H9 (cell line): Measurements from ENCODE around the gene ULK4. TPM values are rescaled to one million over a fixed set of nuclear protein-coding genes. Genes with fewer than 3 reads are reported as not detected.

Source experiments
- DNase-seq: peaks from one replicate; pipeline ENCODE4 v3.0.0-alpha.2; 2017
- H2AFZ ChIP-seq: one replicate; pipeline ENCODE4 v1.6.1; 2013; ENCODE audit warnings: mild to moderate bottlenecking, low read length, control low read depth, moderate library complexity
- H2AK5ac ChIP-seq: 2 replicates; pipeline ENCODE4 v1.6.1; 2013; ENCODE audit warnings: low read length, control low read depth, mixed read lengths; ENCODE audit not compliant: insufficient read length
- H2BK120ac ChIP-seq: one replicate; pipeline ENCODE4 v1.6.1; 2013; ENCODE audit warnings: low read depth, mild to moderate bottlenecking, low read length, control low read depth, inconsistent platforms; ENCODE audit not compliant: poor library complexity, severe bottlenecking
- H2BK12ac ChIP-seq: 2 replicates; pipeline ENCODE4 v1.6.1; 2013; ENCODE audit warnings: low read length, control low read depth, mixed read lengths, low read depth; ENCODE audit not compliant: insufficient read length
- H2BK15ac ChIP-seq: 2 replicates; pipeline ENCODE4 v1.6.1; 2013; ENCODE audit warnings: low read depth, low read length, control low read depth
- H2BK20ac ChIP-seq: one replicate; pipeline ENCODE4 v1.6.1; 2013; ENCODE audit warnings: low read depth, mild to moderate bottlenecking, low read length, control low read depth, inconsistent platforms; ENCODE audit not compliant: poor library complexity, severe bottlenecking
- H2BK5ac ChIP-seq: 2 replicates; pipeline ENCODE4 v1.6.1; 2013; ENCODE audit warnings: low read length, control low read depth, mixed read lengths; ENCODE audit not compliant: insufficient read length
- H3K14ac ChIP-seq: 2 replicates; pipeline ENCODE4 v1.6.1; 2013; ENCODE audit warnings: low read length, control low read depth; ENCODE audit not compliant: insufficient read depth
- H3K18ac ChIP-seq: 2 replicates; pipeline ENCODE4 v1.6.1; 2013; ENCODE audit warnings: low read depth, mild to moderate bottlenecking, mixed read lengths, low read length, control low read depth; ENCODE audit not compliant: insufficient read length
- H3K23ac ChIP-seq: 2 replicates; pipeline ENCODE4 v1.6.1; 2013; ENCODE audit warnings: low read length, control low read depth, mixed read lengths, low read depth; ENCODE audit not compliant: insufficient read length
- H3K23me2 ChIP-seq: 2 replicates; pipeline ENCODE4 v1.6.1; 2013; ENCODE audit warnings: low read depth, mild to moderate bottlenecking, mixed read lengths, low read length, control low read depth; ENCODE audit not compliant: insufficient read length, poor library complexity, severe bottlenecking
- H3K27ac ChIP-seq: 2 replicates; pipeline ENCODE4 v1.5.1; 2013; ENCODE audit warnings: low read length, control low read depth, mixed read lengths, low read depth; ENCODE audit not compliant: insufficient read length
- H3K27me3 ChIP-seq: 2 replicates; pipeline ENCODE4 v1.6.1; 2013; ENCODE audit warnings: low read length, control low read depth, inconsistent platforms; ENCODE audit not compliant: insufficient read depth
- H3K4ac ChIP-seq: 2 replicates; pipeline ENCODE4 v1.6.1; 2013; ENCODE audit warnings: low read depth, mild to moderate bottlenecking, control low read depth, inconsistent platforms, low read length, moderate library complexity
- H3K4me1 ChIP-seq: 2 replicates; pipeline ENCODE4 v1.6.1; 2013; ENCODE audit warnings: low read length, control low read depth, inconsistent platforms; ENCODE audit not compliant: insufficient read depth
- H3K4me2 ChIP-seq: 2 replicates; pipeline ENCODE4 v1.6.1; 2013; ENCODE audit warnings: low read length, control low read depth, mixed read lengths; ENCODE audit not compliant: insufficient read length, insufficient read depth
- H3K56ac ChIP-seq: 2 replicates; pipeline ENCODE4 v1.6.1; 2013; ENCODE audit warnings: low read depth, mild to moderate bottlenecking, mixed read lengths, low read length, control low read depth; ENCODE audit not compliant: insufficient read length
- H3K79me1 ChIP-seq: 2 replicates; pipeline ENCODE4 v1.6.1; 2013; ENCODE audit warnings: low read depth, mild to moderate bottlenecking, moderate library complexity, low read length, control low read depth, inconsistent platforms; ENCODE audit not compliant: insufficient read depth, poor library complexity, severe bottlenecking
- H3K79me2 ChIP-seq: 2 replicates; pipeline ENCODE4 v1.6.1; 2013; ENCODE audit warnings: low read length, control low read depth, inconsistent platforms; ENCODE audit not compliant: insufficient read depth
- H3K9ac ChIP-seq: 2 replicates; pipeline ENCODE4 v1.6.1; 2013; ENCODE audit warnings: low read length, control low read depth, mixed read lengths; ENCODE audit not compliant: insufficient read length; ENCODE audit errors: extremely low read depth
- H3K9me3 ChIP-seq: one replicate; pipeline ENCODE4 v1.6.1; 2013; ENCODE audit warnings: low read depth, low read length, inconsistent platforms; ENCODE audit not compliant: control insufficient read depth
- H3T11ph ChIP-seq: one replicate; pipeline ENCODE4 v1.6.1; 2013; ENCODE audit warnings: mild to moderate bottlenecking, low read length, control low read depth, inconsistent platforms
- H4K20me1 ChIP-seq: one replicate; pipeline ENCODE4 v1.6.1; 2013; ENCODE audit not compliant: control insufficient read depth, insufficient read length, insufficient read depth
- H4K5ac ChIP-seq: 2 replicates; pipeline ENCODE4 v1.6.1; 2013; ENCODE audit warnings: low read depth, mild to moderate bottlenecking, mixed read lengths, low read length, control low read depth; ENCODE audit not compliant: insufficient read length
- H4K8ac ChIP-seq: replicated peaks from 2 replicates; pipeline ENCODE4 v1.6.1; 2013; ENCODE audit warnings: low read length, control low read depth, mixed read lengths, low read depth; ENCODE audit not compliant: insufficient read length
- H4K91ac ChIP-seq: 2 replicates; pipeline ENCODE4 v1.6.1; 2013; ENCODE audit warnings: low read depth, mild to moderate bottlenecking, moderate library complexity, mixed read lengths, low read length, control low read depth; ENCODE audit not compliant: insufficient read length
- H3K27ac Mint-ChIP-seq, 3 experiments: 2 replicates in 2 of 3; 3 replicates in 1 of 3; pipeline ENCODE4 v1.8.0; 2020 to 2021; ENCODE audit warnings: mixed read lengths in 3 of 3, mild to moderate bottlenecking in 1 of 3, moderate library complexity in 1 of 3
- H3K27me3 Mint-ChIP-seq: 2 replicates; pipeline ENCODE4 v1.8.0; 2021; ENCODE audit warnings: low read depth, mild to moderate bottlenecking, moderate library complexity, mixed read lengths
- H3K36me3 Mint-ChIP-seq, 3 experiments: 2 replicates in 2 of 3; 3 replicates in 1 of 3; pipeline ENCODE4 v1.8.0; 2020 to 2021; ENCODE audit warnings: low read depth in 3 of 3, mixed read lengths in 3 of 3; ENCODE audit not compliant: insufficient read depth in 1 of 3
- H3K4me1 Mint-ChIP-seq, 2 experiments: 2 replicates each; pipeline ENCODE4 v1.8.0; 2020; ENCODE audit warnings: mixed read lengths in 2 of 2
- H3K4me3 Mint-ChIP-seq, 2 experiments: 2 replicates in 1 of 2; 3 replicates in 1 of 2; pipeline ENCODE4 v1.8.0; 2020 to 2021; ENCODE audit warnings: mild to moderate bottlenecking in 2 of 2, mixed read lengths in 2 of 2, moderate library complexity in 1 of 2
- H3K9me3 Mint-ChIP-seq, 2 experiments: 2 replicates in 1 of 2; 3 replicates in 1 of 2; pipeline ENCODE4 v1.8.0; 2020; ENCODE audit warnings: mild to moderate bottlenecking in 2 of 2, mixed read lengths in 2 of 2, moderate library complexity in 1 of 2
- CTCF ChIP-seq: fragments of 200-600 bp; sonication (generic); conservative IDR thresholded peaks from 3 replicates; pipeline ENCODE4 v1.8.0; 2021; ENCODE audit warnings: antibody characterized with exemption, mild to moderate bottlenecking
- WGBS: extraction: QIAGEN DNeasy Blood & Tissue Kit; methylation state at CpG from one replicate; pipeline ENCODE4 v1.1.7; 2013; ENCODE audit warnings: missing lambda C conversion rate, low lambda C conversion rate, mixed read lengths; ENCODE audit not compliant: insufficient read length; ENCODE audit errors: extremely low coverage; 5-methylcytosine and 5-hydroxymethylcytosine counted together
- total RNA-seq: library from RNA; stranded (reverse); gene quantifications from 2 replicates; pipeline ENCODE4 v1.2.1, GENCODE V29; 2021

Gene ULK4
- total RNA-seq, 1 experiment from 2014 or later = 12.9 TPM

- H3K4me2 ChIP-seq = no peak overlapping the region
- peak; percentile 80 for DNase-seq
- H3K4me1 ChIP-seq = peaks cover 12% of the 10 kb centered on the region
Observed at GRCh38 chr3:41362638-41363559, 599.0 kb downstream of the ULK4 start.

More at GRCh38 chr3:41362638-41363559, 599.0 kb downstream of the ULK4 start:
- H3K27me3 ChIP-seq = no peaks in the 10 kb centered on the region
- H2AK5ac ChIP-seq = no peak overlapping the region
- H3K79me2 ChIP-seq = no peaks in the 10 kb centered on the region
- no peak overlapping the region for H3K14ac ChIP-seq
- H3K27ac Mint-ChIP-seq = peak overlapping the region in 1 of 3 experiments; percentile 67; a peak in 3 of 7 replicates
- H4K8ac ChIP-seq = no peak overlapping the region
- H2AFZ ChIP-seq = no peak overlapping the region
- no peak for TF ChIP-seq CTCF
- no peak overlapping the region for H2BK5ac ChIP-seq
- no peak overlapping the region for H3T11ph ChIP-seq
- no peak overlapping the region for H3K56ac ChIP-seq
- no peak overlapping the region for H3K4ac ChIP-seq
- no peaks in the 10 kb centered on the region for H3K79me1 ChIP-seq
- H3K27ac ChIP-seq = no peak overlapping the region
- no peak overlapping the region for H2BK12ac ChIP-seq
- no peak overlapping the region for H2BK15ac ChIP-seq
- no peak overlapping the region for H4K5ac ChIP-seq
- H3K23ac ChIP-seq = no peak overlapping the region
- no peak overlapping the region for H3K4me3 Mint-ChIP-seq
- H3K9me3 ChIP-seq = no peaks in the 10 kb centered on the region
- no peak overlapping the region for H3K18ac ChIP-seq
- no peaks in the 10 kb centered on the region for H3K9me3 Mint-ChIP-seq
- H3K36me3 Mint-ChIP-seq = peaks cover 0 to 7% (median 0%) of the 10 kb centered on the region in 3 experiments; a peak in 1 of 7 replicates
- H3K27me3 Mint-ChIP-seq = peaks cover 3% of the 10 kb centered on the region; the same call in 1 of the 2 replicates
- no peak overlapping the region for H2BK120ac ChIP-seq
- WGBS = no CpG with 5 or more reads among the region's 5 CpGs
- no peaks in the 10 kb centered on the region for H3K23me2 ChIP-seq
- H4K91ac ChIP-seq = no peak overlapping the region
- H3K9ac ChIP-seq = no peak overlapping the region
- H2BK20ac ChIP-seq = no peak overlapping the region
- no peaks in the 10 kb centered on the region for H4K20me1 ChIP-seq
- H3K4me1 Mint-ChIP-seq = peaks cover 51 to 54% of the 10 kb centered on the region in 2 experiments
